H1 (cell line): ENCODE data around the gene C20orf141. TPM values are rescaled to one million over a fixed set of nuclear protein-coding genes. Genes with fewer than 3 reads are reported as not detected.

Experiments used
- ATF2 ChIP-seq: IDR thresholded peaks from 2 replicates; pipeline ENCODE4 v1.6.1; 2012; ENCODE audit warnings: low read length, inconsistent platforms
- CBX8 ChIP-seq: fragments of 300-800, 300-1000 bp; sonication (generic); IDR thresholded peaks from 2 replicates; pipeline ENCODE4 v1.7.1; 2016; ENCODE audit warnings: low read depth, low read length, borderline replicate concordance
- FOSL1 ChIP-seq: IDR thresholded peaks from 2 replicates; pipeline ENCODE4 v1.6.1; 2011; ENCODE audit warnings: mild to moderate bottlenecking, low read depth, low read length, moderate library complexity; ENCODE audit not compliant: insufficient read depth
- NRF1 ChIP-seq: IDR thresholded peaks from 2 replicates; pipeline ENCODE4 v1.6.1; 2011; ENCODE audit warnings: mild to moderate bottlenecking, low read depth, low read length, improper control_type of control experiment
- YY1 ChIP-seq: IDR thresholded peaks from 2 replicates; pipeline ENCODE4 v1.6.1; 2011; ENCODE audit warnings: low read depth, mild to moderate bottlenecking, low read length
- polyA plus RNA-seq, 7 experiments: library from polyadenylated mRNA; depleted of rRNA in 3 of 7; stranded (reverse) in 5 of 7; unstranded in 2 of 7; fragments of >200 nt in 5 of 7; fragments of 200-250 nt in 2 of 7; gene quantifications; 1 replicate in 5 of 7; 2 replicates in 1 of 7; 4 replicates in 1 of 7; pipeline versions ENCODE4 v1.2.1 to v1.2.3, GENCODE V29; 2011 to 2013; ENCODE audit warnings: missing spikeins in 2 of 7, mixed read lengths in 2 of 7
- total RNA-seq: library from RNA; stranded (reverse); fragmentation: NEBNext Ultra II Directional; extraction: Animal tissue kit (Norgen Biotek cat#: 25700); gene quantifications from 2 replicates; pipeline ENCODE4 v1.2.1, GENCODE V29; 2021

C20orf141 gene
- total and polyA plus RNA-seq, 2 of the 8 experiments (the other 6 are each of a cell fraction or from before 2014, with no cell fraction given), result not detected

GRCh38 chr20:2798814-2799213 is 16.0 kb upstream of the C20orf141 start (continued):
- no peak for TF ChIP-seq FOSL1
- no peak for TF ChIP-seq NRF1
- TF ChIP-seq ATF2, result no peak
- TF ChIP-seq CBX8, result no peak
- no peak for TF ChIP-seq YY1
